Measurements from ENCODE around the gene SLC13A2.
"Not testable (repeated sequence)": the region's sequence is repeated elsewhere in the genome, so short reads cannot be mapped to it uniquely, and the experiment has no call there.

SLC13A2 gene

GRCh38 chr17:28518578-28518977 lies 45.1 kb downstream of the SLC13A2 start:
- no peak for DNase-seq

- no peak for DNase-seq
Observed at GRCh38 chr17:28519236-28519635, 45.8 kb downstream of the SLC13A2 start.

DNA sequence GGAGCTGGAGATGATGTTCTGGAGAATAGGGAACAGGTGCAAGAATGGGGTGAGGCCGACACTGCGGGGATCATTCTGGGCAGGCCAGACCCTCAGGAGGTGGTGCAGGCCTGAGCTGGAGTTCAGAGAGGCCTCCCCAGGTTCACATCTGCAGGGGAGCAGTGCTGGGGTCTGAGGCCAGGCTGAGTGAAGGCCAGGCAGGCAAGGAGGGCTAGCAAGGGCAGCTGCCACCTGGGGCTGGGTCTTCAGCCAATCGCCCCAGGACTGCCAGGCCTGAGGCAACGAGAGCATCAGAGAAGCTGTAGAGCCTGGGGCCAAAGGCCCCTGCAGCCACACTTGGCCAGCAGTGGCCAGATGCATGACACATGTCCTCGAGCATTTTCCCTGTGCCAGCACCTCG lies 47.2 kb downstream of the SLC13A2 start:
- DNase-seq: no peak

- no peak for DNase-seq
Observed at GRCh38 chr17:28521311-28522085, 48.1 kb downstream of the SLC13A2 start.

- not testable (repeated sequence) for DNase-seq
Observed at GRCh38 chr17:28522281-28522680, 48.8 kb downstream of the SLC13A2 start.

DNA sequence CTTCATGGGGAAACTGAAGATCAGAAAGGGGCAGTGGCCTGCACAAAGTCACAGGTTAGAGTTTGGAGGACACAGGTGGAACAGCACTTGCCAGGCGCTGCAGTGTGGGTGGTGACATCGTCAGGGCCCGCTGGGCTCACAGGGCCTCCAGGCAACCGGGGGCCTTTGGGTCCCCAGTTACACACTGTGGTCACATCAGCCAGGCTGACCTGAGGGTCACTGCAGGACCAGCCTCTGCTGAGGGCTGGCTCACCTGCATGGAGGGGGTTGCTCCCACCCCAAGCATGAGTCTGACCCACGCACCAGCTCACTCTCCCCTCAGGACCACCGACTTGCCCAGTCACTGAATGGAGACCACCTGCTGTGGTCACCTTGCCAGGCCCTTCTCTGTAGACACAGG lies 49.7 kb downstream of the SLC13A2 start:
- DNase-seq: no peak

DNA sequence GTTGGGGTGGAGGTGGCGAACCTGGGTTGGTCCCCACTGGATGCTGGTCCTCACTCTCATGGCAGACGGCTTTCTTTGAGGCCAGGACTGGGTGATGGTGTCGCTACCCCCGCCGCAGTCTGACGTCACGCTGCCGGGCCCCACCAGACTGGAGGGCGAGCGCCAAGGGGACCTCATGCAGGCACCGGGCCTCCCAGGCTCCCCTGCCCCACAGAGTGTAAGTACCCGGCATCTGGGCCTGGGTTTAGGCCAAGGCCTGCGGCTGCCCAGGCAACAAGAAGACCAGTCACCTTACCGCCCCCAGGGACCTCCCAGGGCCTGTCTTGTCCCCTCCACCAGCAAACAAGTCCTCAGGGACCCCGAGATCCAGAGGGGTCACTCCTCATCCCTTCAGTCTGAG lies 50.4 kb downstream of the SLC13A2 start:
- no peak for DNase-seq

GRCh38 chr17:28524476-28525424 lies 51.3 kb downstream of the SLC13A2 start:
- DNase-seq: no peak

- no peak for DNase-seq
Observed at GRCh38 chr17:28526381-28526780, 52.9 kb downstream of the SLC13A2 start.

DNA sequence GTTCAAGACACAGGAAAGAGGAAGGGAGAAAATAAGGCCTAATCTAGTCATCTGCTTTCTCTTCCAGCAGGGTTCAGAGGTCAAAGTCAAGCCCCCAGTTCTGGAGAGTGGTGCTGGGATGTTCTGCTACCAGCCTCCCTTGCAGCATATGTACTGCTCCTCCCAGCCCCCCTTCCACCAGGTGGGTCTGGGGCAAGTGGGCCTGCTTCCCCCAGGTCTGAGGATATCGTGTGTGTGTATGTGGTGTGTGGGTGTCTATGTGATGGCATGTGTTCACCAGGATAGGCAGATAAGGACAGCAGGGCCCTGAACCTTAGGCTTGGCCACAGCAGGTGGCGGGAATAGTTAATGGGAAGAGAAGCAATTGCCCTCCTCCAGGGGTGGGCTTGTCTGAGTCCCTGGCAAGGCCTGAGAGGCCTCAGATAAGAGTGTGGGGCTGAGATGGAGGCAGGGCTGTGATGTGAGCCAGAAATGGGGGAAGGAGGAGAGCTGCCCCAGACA lies 53.8 kb downstream of the SLC13A2 start:
- DNase-seq: no peak

- DNase-seq: no peak
Observed at GRCh38 chr17:28527859-28528258, 54.4 kb downstream of the SLC13A2 start.

GRCh38 chr17:28528327-28529012 lies 55.0 kb downstream of the SLC13A2 start:
- DNase-seq: no peak

DNA sequence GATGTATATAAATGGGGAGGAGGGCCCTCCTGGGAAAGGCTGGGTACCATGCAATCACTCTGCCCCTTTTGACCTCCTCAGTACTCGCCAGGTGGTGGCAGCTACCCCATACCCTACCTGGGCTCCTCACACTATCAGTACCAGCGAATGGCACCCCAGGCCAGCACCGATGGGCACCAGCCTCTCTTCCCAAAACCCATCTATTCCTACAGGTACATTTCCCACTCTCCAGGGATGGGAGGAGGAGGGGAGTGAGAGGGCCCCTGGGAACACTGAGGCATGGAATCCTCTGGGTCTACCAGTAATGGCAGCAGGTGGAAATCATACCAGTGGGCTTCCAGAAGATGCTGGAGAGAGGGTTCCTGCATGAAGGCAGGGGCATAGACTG lies 55.6 kb downstream of the SLC13A2 start:
- DNase-seq: no peak

DNA sequence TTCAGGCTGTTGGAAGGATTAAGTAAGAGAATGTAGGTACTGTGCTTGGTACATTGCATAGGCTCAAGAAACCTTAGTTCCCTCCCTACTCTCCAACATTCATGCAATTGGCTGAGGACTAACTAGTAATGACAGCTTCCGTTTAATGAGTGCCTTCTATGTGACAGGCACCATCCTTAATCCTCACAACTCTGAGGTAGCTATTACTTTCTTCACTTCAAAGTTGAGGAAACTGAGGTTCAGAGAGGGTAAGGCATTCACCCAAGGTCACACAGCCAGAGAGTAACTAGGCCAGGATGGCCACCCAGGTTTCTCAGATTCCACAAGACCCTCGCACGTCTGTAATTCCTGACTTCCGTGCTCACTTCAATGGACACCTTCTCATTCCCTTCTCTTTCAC lies 56.8 kb downstream of the SLC13A2 start:
- no peak for DNase-seq

- no peak for DNase-seq
Observed at GRCh38 chr17:28530926-28531325, 57.5 kb downstream of the SLC13A2 start.

- DNase-seq: no peak
Observed at GRCh38 chr17:28532050-28532960, 58.9 kb downstream of the SLC13A2 start.

- DNase-seq: peak; percentile 79
Observed at GRCh38 chr17:28533091-28533807, 59.8 kb downstream of the SLC13A2 start.

DNA sequence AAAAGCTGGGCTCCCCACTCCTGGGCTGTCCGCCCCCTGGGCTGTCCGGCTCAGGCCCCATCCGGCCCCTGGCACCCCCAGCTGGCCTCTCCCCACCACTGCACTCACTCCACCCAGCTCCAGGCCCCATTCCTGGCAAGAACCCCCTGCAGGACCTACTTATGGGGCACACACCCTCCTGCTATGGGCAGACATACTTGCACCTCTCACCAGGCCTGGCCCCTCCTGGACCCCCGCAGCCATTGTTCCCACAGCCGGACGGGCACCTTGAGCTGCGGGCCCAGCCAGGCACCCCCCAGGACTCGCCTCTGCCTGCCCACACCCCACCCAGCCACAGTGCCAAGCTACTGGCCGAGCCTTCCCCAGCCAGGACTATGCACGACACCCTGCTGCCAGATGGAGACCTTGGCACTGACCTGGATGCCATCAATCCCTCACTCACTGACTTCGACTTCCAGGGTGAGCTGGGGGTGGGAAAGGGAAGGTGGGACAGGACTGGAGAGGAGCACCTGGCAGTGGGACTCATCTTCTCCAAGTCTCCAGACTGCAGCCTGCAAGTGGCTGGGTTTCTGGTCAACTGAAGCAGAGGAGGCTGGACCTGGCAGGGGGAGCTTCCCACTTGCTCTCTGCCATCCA lies 61.4 kb downstream of the SLC13A2 start:
- no peak for DNase-seq

GRCh38 chr17:28536532-28537218 lies 63.2 kb downstream of the SLC13A2 start:
- DNase-seq: no peak

DNA sequence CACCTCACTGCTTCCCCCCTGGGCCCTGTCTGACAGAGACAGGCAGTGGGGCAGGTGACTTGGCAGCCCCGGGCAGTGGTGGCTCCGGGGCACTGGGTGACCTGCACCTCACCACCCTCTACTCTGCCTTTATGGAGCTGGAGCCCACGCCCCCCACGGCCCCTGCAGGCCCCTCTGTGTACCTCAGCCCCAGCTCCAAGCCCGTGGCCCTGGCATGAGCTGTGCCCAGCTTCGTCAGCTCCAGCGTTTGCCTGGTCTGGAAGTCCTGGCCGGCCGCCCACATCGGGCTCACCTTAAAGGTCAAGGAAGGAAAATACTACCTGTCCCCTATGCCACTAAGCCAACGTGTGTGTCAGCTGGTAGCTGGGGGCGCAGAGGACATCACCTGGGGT lies 63.8 kb downstream of the SLC13A2 start:
- no peak for DNase-seq
